Activated CD8-positive, alpha-beta T cell treated with anti-CD3 and anti-CD28 coated beads for 36 hours (primary cell): ENCODE measurements around the gene VN1R5. TPM values are rescaled to one million over a fixed set of nuclear protein-coding genes. Genes with fewer than 3 reads are reported as not detected.
"Not testable (repeated sequence)": the region's sequence is repeated elsewhere in the genome, so short reads cannot be mapped to it uniquely, and the experiment has no call there.

Source experiments
- ATAC-seq: fragments of 200-7000 bp; cut with Tn5 transposase; one replicate; pipeline ENCODE4 v1.10.0; 2021; ENCODE audit warnings: mild to moderate bottlenecking, moderate library complexity
- CTCF ChIA-PET: fragments of 350-600 bp; sonication (Branson Sonifier 250); formaldehyde crosslinking; loops from one replicate; lab custom pipeline; 2021; ENCODE audit warnings: antibody characterized with exemption; lab: Charles Lee
- POLR2A ChIA-PET: fragments of 350-600 bp; sonication (Branson Sonifier 250); formaldehyde crosslinking; loops from one replicate; lab custom pipeline; 2021; ENCODE audit warnings: antibody characterized with exemption; lab: Charles Lee
- DNase-seq: peaks from one replicate; pipeline ENCODE4 v3.0.0-alpha.2; 2020
- H3K27ac Mint-ChIP-seq: one replicate; pipeline ENCODE4 v1.8.0; 2021; ENCODE audit warnings: mild to moderate bottlenecking, mixed read lengths
- H3K27me3 Mint-ChIP-seq: one replicate; pipeline ENCODE4 v1.8.0; 2021; ENCODE audit warnings: mixed read lengths
- H3K36me3 Mint-ChIP-seq: one replicate; pipeline ENCODE4 v1.8.0; 2021; ENCODE audit warnings: low read depth, mixed read lengths
- H3K4me1 Mint-ChIP-seq: one replicate; pipeline ENCODE4 v1.8.0; 2021; ENCODE audit warnings: low read depth, mixed read lengths
- H3K4me3 Mint-ChIP-seq: one replicate; pipeline ENCODE4 v1.8.0; 2021; ENCODE audit warnings: mild to moderate bottlenecking, moderate library complexity, mixed read lengths
- H3K9me3 Mint-ChIP-seq: one replicate; pipeline ENCODE4 v1.8.0; 2021; ENCODE audit warnings: mixed read lengths
- CTCF ChIP-seq: fragments of 200-600 bp; IDR thresholded peaks from one replicate; pipeline ENCODE4 v1.8.0; 2022; ENCODE audit warnings: antibody characterized with exemption, mild to moderate bottlenecking
- intact Hi-C: fragments of 100-400 bp; cut with micrococcal nuclease; formaldehyde crosslinking; loops from one replicate; pipeline ENCODE4 v1.10.0; 2022
- total RNA-seq, 2 experiments: library from RNA; stranded (reverse); gene quantifications; one replicate each; pipeline ENCODE4 v1.2.3, GENCODE V29; 2021

Gene VN1R5
- total RNA-seq, 2 experiments from 2014 or later = not detected

GRCh38 chr1:247212012-247212411 lies 43.9 kb upstream of the VN1R5 start:
- CTCF ChIA-PET = interaction anchor here (1.4 kb wide), 1 partner anchor 304 kb away, joined by 3 read pairs; no protein-coding TSS in a partner anchor
- Mint-ChIP-seq H3K4me3 (no peak overlapping the region), H3K36me3 (peaks cover 29% of the 10 kb centered on the region), H3K27ac (peak overlapping the region; percentile 61), H3K27me3 (no peaks in the 10 kb centered on the region), H3K4me1 (peaks cover 57% of the 10 kb centered on the region), H3K9me3 (peaks cover 4% of the 10 kb centered on the region)
- TF ChIP-seq CTCF = no peak
- intact Hi-C loops = loop anchor here (5.0 kb wide), 1 partner anchor 115 kb away; no protein-coding TSS in a partner anchor
- DNase-seq = no peak
- POLR2A ChIA-PET = interaction anchor here (0.6 to 1.0 kb wide), 3 partner anchors 11 to 280 kb away, joined by 3 to 4 read pairs (median 3); partner anchors contain the start of genes AHCTF1 and ZNF670
- ATAC-seq = no peak

- CTCF ChIA-PET = interaction anchor here (0.6 to 1.4 kb wide), 3 partner anchors 71 to 305 kb away, joined by 3 read pairs; no protein-coding TSS in a partner anchor
- DNase-seq (no peak), ATAC-seq (no peak)
- Mint-ChIP-seq H3K4me1 (peaks cover 50% of the 10 kb centered on the region), H3K4me3 (no peak overlapping the region), H3K27ac (no peak overlapping the region), H3K36me3 (peaks cover 19% of the 10 kb centered on the region), H3K9me3 (no peaks in the 10 kb centered on the region), H3K27me3 (peaks cover under 1% of the 10 kb centered on the region)
- POLR2A ChIA-PET = interaction anchor here (0.8 to 1.0 kb wide), 2 partner anchors 10 to 135 kb away, joined by 3 to 4 read pairs; partner anchors contain the start of gene ZNF670
- intact Hi-C loops = loop anchor here (5.0 kb wide), 1 partner anchor 114 kb away; no protein-coding TSS in a partner anchor
- TF ChIP-seq CTCF = no peak
These were observed 43.0 kb upstream of the VN1R5 start for GRCh38 chr1:247212627-247213617.

DNA sequence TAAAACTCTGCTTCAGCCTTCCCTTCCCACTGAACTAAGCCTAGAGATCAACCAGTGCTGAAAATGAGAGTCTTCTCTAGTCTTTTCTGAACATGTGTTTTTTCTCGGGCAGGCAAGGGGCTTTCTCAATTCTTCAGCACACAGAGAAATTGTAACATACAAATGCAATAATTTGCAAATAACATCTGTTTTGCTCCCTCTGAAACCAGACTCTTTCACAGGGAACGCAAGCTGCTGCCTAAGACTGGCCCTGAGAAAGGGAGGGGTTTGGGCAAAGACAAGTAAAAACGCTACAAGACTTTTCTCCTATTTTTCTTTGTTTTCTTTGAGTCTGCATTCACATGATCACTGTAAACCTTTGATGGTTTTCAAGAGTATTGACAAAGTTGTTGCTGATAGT lies 39.6 kb upstream of the VN1R5 start:
- ChIA-PET CTCF (no interaction called here), POLR2A (no interaction called here)
- peaks cover 28% of the 10 kb centered on the region for H3K4me1 Mint-ChIP-seq
- intact Hi-C loops = no loop called here
- H3K27me3 Mint-ChIP-seq = peaks cover 4% of the 10 kb centered on the region
- no peak overlapping the region for H3K27ac Mint-ChIP-seq
- DNase-seq (no peak), ATAC-seq (no peak)
- H3K9me3 Mint-ChIP-seq = no peaks in the 10 kb centered on the region
- no peak for TF ChIP-seq CTCF
- no peaks in the 10 kb centered on the region for H3K36me3 Mint-ChIP-seq
- H3K4me3 Mint-ChIP-seq = no peak overlapping the region

GRCh38 chr1:247218121-247218651 lies 37.7 kb upstream of the VN1R5 start:
- Mint-ChIP-seq H3K9me3 (peaks cover 2% of the 10 kb centered on the region), H3K27me3 (peaks cover 7% of the 10 kb centered on the region), H3K36me3 (no peaks in the 10 kb centered on the region), H3K4me3 (no peak overlapping the region), H3K4me1 (peaks cover 9% of the 10 kb centered on the region), H3K27ac (no peak overlapping the region)
- TF ChIP-seq CTCF = no peak
- CTCF ChIA-PET = no interaction called here
- POLR2A ChIA-PET = no interaction called here
- DNase-seq (no peak), ATAC-seq (no peak)
- intact Hi-C loops = no loop called here

DNA sequence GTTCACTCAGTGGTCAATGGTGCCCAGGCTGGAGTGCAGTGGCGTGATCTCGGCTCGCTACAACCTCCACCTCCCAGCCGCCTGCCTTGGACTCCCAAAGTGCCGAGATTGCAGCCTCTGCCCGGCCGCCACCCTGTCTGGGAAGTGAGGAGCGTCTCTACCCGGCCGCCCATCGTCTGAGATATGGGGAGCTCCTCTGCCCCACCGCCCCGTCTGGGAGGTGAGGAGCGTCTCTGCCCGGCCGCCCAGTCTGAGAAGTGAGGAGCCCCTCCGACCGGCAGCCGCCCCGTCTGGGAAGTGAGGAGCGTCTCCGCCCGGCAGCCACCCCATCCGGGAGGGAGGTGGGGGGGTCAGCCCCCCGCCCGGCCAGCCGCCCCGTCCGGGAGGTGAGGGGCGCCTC lies 35.6 kb upstream of the VN1R5 start:
- POLR2A ChIA-PET, H3K4me3 Mint-ChIP-seq, DNase-seq, intact Hi-C loops, CTCF ChIA-PET, ATAC-seq, H3K4me1 Mint-ChIP-seq, H3K27ac Mint-ChIP-seq, H3K27me3 Mint-ChIP-seq, H3K36me3 Mint-ChIP-seq: not testable (repeated sequence)
- H3K9me3 Mint-ChIP-seq = peaks cover 14% of the 10 kb centered on the region
